H1 (cell line): ENCODE measurements around the gene PRCP. TPM values are rescaled to one million over a fixed set of nuclear protein-coding genes. Genes with fewer than 3 reads are reported as not detected.

Experiments used
- CTCF ChIA-PET: fragments of 300-600 bp; sonication (Branson Sonifier 250); formaldehyde crosslinking; loops from one replicate; lab custom pipeline; 2021; ENCODE audit not compliant: partially characterized antibody; lab: Charles Lee
- POLR2A ChIA-PET: fragments of 300-600 bp; sonication (Branson Sonifier 250); formaldehyde crosslinking; loops from one replicate; lab custom pipeline; 2021; ENCODE audit warnings: inconsistent platforms; ENCODE audit not compliant: partially characterized antibody; lab: Charles Lee
- DNase-seq, 2 experiments: peaks; one replicate each; pipeline versions ENCODE4 v3.0.0 to v3.0.0-alpha.2; 2010 to 2022; ENCODE audit warnings: low spot score in 2 of 2, low read depth in 1 of 2, mixed read lengths in 1 of 2
- FAIRE-seq: peaks from 2 replicates; lab custom pipeline; 2011; peaks lifted over from hg19 to GRCh38; lab: Jason Lieb, UNC
- H2AFZ ChIP-seq: 2 replicates; pipeline ENCODE4 v1.8.1; 2012; ENCODE audit warnings: low read length, inconsistent platforms
- H2AK5ac ChIP-seq: 2 replicates; pipeline ENCODE4 v1.6.1; 2013; ENCODE audit warnings: low read depth, low read length
- H2BK120ac ChIP-seq: replicated peaks from 2 replicates; pipeline ENCODE3; 2013; ENCODE audit warnings: low read depth, low read length, inconsistent platforms
- H2BK12ac ChIP-seq: 2 replicates; pipeline ENCODE4 v1.6.1; 2013; ENCODE audit warnings: low read depth, low read length
- H2BK15ac ChIP-seq: 2 replicates; pipeline ENCODE4 v1.6.1; 2013; ENCODE audit warnings: low read length
- H2BK20ac ChIP-seq: 2 replicates; pipeline ENCODE4 v1.6.1; 2013; ENCODE audit warnings: low read length
- H2BK5ac ChIP-seq: 2 replicates; pipeline ENCODE4 v1.6.1; 2013; ENCODE audit warnings: low read depth, low read length
- H3K14ac ChIP-seq: 2 replicates; pipeline ENCODE4 v1.6.1; 2013; ENCODE audit warnings: inconsistent platforms; ENCODE audit not compliant: insufficient read length
- H3K18ac ChIP-seq: 2 replicates; pipeline ENCODE4 v1.6.1; 2013; ENCODE audit warnings: low read length; ENCODE audit errors: extremely low read depth
- H3K23ac ChIP-seq: 2 replicates; pipeline ENCODE4 v1.6.1; 2013; ENCODE audit warnings: inconsistent platforms; ENCODE audit not compliant: insufficient read length
- H3K23me2 ChIP-seq: 2 replicates; pipeline ENCODE4 v1.6.1; 2013; ENCODE audit warnings: low read depth, low read length
- H3K27ac ChIP-seq: 2 replicates; pipeline ENCODE4 v1.6.1; 2011; ENCODE audit warnings: low read depth, low read length, inconsistent platforms
- H3K27me3 ChIP-seq, 4 experiments: replicated peaks in 1 of 4; 1 replicate in 1 of 4; 2 replicates in 3 of 4; pipeline versions ENCODE4 v1.6.1 to v1.8.1; 2011 to 2013; ENCODE audit warnings: low read length in 3 of 4, mild to moderate bottlenecking in 3 of 4, inconsistent platforms in 2 of 4, mixed read lengths in 2 of 4, moderate library complexity in 1 of 4; ENCODE audit not compliant: control insufficient read depth in 3 of 4, insufficient read depth in 3 of 4; ENCODE audit errors: extremely low read depth in 1 of 4
- H3K36me3 ChIP-seq, 4 experiments: 2 replicates each; pipeline versions ENCODE4 v1.6.1 to v1.8.1; 2011 to 2013; ENCODE audit warnings: mild to moderate bottlenecking in 4 of 4, low read length in 3 of 4, moderate library complexity in 2 of 4, control low read depth in 1 of 4, inconsistent platforms in 1 of 4; ENCODE audit not compliant: insufficient read depth in 4 of 4, control insufficient read depth in 2 of 4
- H3K4ac ChIP-seq: replicated peaks from 2 replicates; pipeline ENCODE3; 2013; ENCODE audit warnings: low read length, low read depth, mixed read lengths, inconsistent platforms; ENCODE audit not compliant: insufficient read length
- H3K4me1 ChIP-seq, 4 experiments: replicated peaks in 1 of 4; 1 replicate in 1 of 4; 2 replicates in 3 of 4; pipeline versions ENCODE4 v1.6.1 to v1.8.1; 2011 to 2013; ENCODE audit warnings: low read length in 3 of 4, inconsistent platforms in 2 of 4, mixed read lengths in 1 of 4; ENCODE audit not compliant: insufficient read depth in 4 of 4, control insufficient read depth in 3 of 4
- H3K4me2 ChIP-seq, 2 experiments: 2 replicates each; pipeline versions ENCODE4 v1.6.1 to v1.8.1; 2011 to 2013; ENCODE audit warnings: low read depth in 2 of 2, low read length in 2 of 2, control low read depth in 1 of 2, inconsistent platforms in 1 of 2, mild to moderate bottlenecking in 1 of 2; ENCODE audit not compliant: insufficient read depth in 1 of 2
- H3K4me3 ChIP-seq, 4 experiments: fragments of 200-600, 300-600 bp in 1 of 4; sonication (generic), shearing (Covaris generic), sonication (Bioruptor Twin) in 1 of 4; 2 replicates each; pipeline versions ENCODE4 v1.5.1 to v1.8.1; 2011 to 2016; ENCODE audit warnings: low read length in 4 of 4, low read depth in 3 of 4, control low read depth in 2 of 4, inconsistent platforms in 2 of 4, mild to moderate bottlenecking in 2 of 4, mixed read lengths in 1 of 4, moderate library complexity in 1 of 4; ENCODE audit not compliant: insufficient read depth in 2 of 4; ENCODE audit errors: extremely low read depth in 1 of 4
- H3K56ac ChIP-seq: replicated peaks from 2 replicates; pipeline ENCODE3; 2013; ENCODE audit warnings: low read depth, mild to moderate bottlenecking, mixed read lengths, low read length, inconsistent platforms; ENCODE audit not compliant: insufficient read length
- H3K79me1 ChIP-seq: 2 replicates; pipeline ENCODE4 v1.6.1; 2013; ENCODE audit warnings: low read depth, low read length, control low read depth
- H3K79me2 ChIP-seq, 2 experiments: 2 replicates each; pipeline versions ENCODE4 v1.6.1 to v1.8.1; 2012 to 2013; ENCODE audit warnings: low read length in 2 of 2, mild to moderate bottlenecking in 2 of 2, inconsistent platforms in 1 of 2; ENCODE audit not compliant: insufficient read depth in 2 of 2, control insufficient read depth in 1 of 2
- H3K9ac ChIP-seq, 4 experiments: replicated peaks in 1 of 4; 1 replicate in 1 of 4; 2 replicates in 3 of 4; pipeline versions ENCODE4 v1.6.1 to v1.8.1; 2011 to 2013; ENCODE audit warnings: low read depth in 3 of 4, low read length in 3 of 4, control low read depth in 2 of 4, mild to moderate bottlenecking in 2 of 4, moderate library complexity in 2 of 4, inconsistent platforms in 1 of 4; ENCODE audit errors: extremely low read depth in 1 of 4
- H3K9me3 ChIP-seq, 2 experiments: 2 replicates each; pipeline versions ENCODE4 v1.6.1 to v1.8.1; 2012 to 2013; ENCODE audit warnings: mild to moderate bottlenecking in 2 of 2, moderate library complexity in 2 of 2, control low read depth in 1 of 2, inconsistent platforms in 1 of 2, low read depth in 1 of 2, low read length in 1 of 2, mixed read lengths in 1 of 2; ENCODE audit not compliant: insufficient read depth in 2 of 2
- H4K20me1 ChIP-seq, 2 experiments: replicated peaks in 1 of 2; 2 replicates each; pipeline versions ENCODE3 to v1.8.1; 2011 to 2013; ENCODE audit warnings: inconsistent platforms in 2 of 2, low read length in 2 of 2, mild to moderate bottlenecking in 1 of 2; ENCODE audit not compliant: insufficient read depth in 2 of 2, control insufficient read depth in 1 of 2
- H4K5ac ChIP-seq: 2 replicates; pipeline ENCODE4 v1.6.1; 2013; ENCODE audit warnings: low read length, low read depth, mixed read lengths, inconsistent platforms; ENCODE audit not compliant: insufficient read length
- H4K8ac ChIP-seq: 2 replicates; pipeline ENCODE4 v1.8.0; 2013; ENCODE audit warnings: mild to moderate bottlenecking, moderate library complexity, low read length, inconsistent platforms; ENCODE audit not compliant: insufficient read depth; ENCODE audit errors: extremely low read depth
- H4K91ac ChIP-seq: replicated peaks from 2 replicates; pipeline ENCODE3; 2013; ENCODE audit warnings: low read length, mixed read lengths, inconsistent platforms; ENCODE audit not compliant: insufficient read length
- CHD2 ChIP-seq: IDR thresholded peaks from 2 replicates; pipeline ENCODE4 v1.6.1; 2012; ENCODE audit warnings: low read length, improper control_type of control experiment
- HDAC2 ChIP-seq, 2 experiments: fragments of 300-600 bp in 1 of 2; sonication (generic) in 1 of 2; IDR thresholded peaks; 2 replicates each; pipeline ENCODE4 v1.6.1; 2011 to 2012; ENCODE audit warnings: low read depth in 2 of 2, low read length in 2 of 2, mild to moderate bottlenecking in 2 of 2, moderate library complexity in 2 of 2, borderline replicate concordance in 1 of 2, inconsistent platforms in 1 of 2
- HDAC6 ChIP-seq: IDR thresholded peaks from one replicate; pipeline ENCODE4 v1.7.1; 2012; ENCODE audit warnings: low read depth, mild to moderate bottlenecking, inconsistent platforms, low read length, moderate library complexity
- POLR2AphosphoS5 ChIP-seq: IDR thresholded peaks from 2 replicates; pipeline ENCODE4 v1.6.1; 2011; ENCODE audit warnings: low read depth, low read length
- TCF12 ChIP-seq: IDR thresholded peaks from 2 replicates; pipeline ENCODE4 v1.6.1; 2011; ENCODE audit warnings: low read depth, mild to moderate bottlenecking, low read length
- YY1 ChIP-seq: IDR thresholded peaks from 2 replicates; pipeline ENCODE4 v1.6.1; 2011; ENCODE audit warnings: low read depth, mild to moderate bottlenecking, low read length
- WGBS, 2 experiments: shearing (Covaris generic) in 1 of 2; methylation state at CpG; one replicate each; pipeline versions ENCODE4 v1.1.6 to v1.1.7; 2013 to 2015; ENCODE audit warnings: low lambda C conversion rate in 2 of 2, mixed read lengths in 2 of 2, inconsistent platforms in 1 of 2, low coverage in 1 of 2, missing lambda C conversion rate in 1 of 2; ENCODE audit not compliant: insufficient replicate concordance in 2 of 2, insufficient coverage in 1 of 2, insufficient read length in 1 of 2; ENCODE audit errors: extremely low coverage in 1 of 2, missing lambda C conversion rate in 1 of 2; 5-methylcytosine and 5-hydroxymethylcytosine counted together
- polyA plus RNA-seq, 7 experiments: library from polyadenylated mRNA; depleted of rRNA in 3 of 7; stranded (reverse) in 5 of 7; unstranded in 2 of 7; fragments of >200 nt in 5 of 7; fragments of 200-250 nt in 2 of 7; gene quantifications; 1 replicate in 5 of 7; 2 replicates in 1 of 7; 4 replicates in 1 of 7; pipeline versions ENCODE4 v1.2.1 to v1.2.3, GENCODE V29; 2011 to 2013; ENCODE audit warnings: missing spikeins in 2 of 7, mixed read lengths in 2 of 7
- total RNA-seq: library from RNA; stranded (reverse); fragmentation: NEBNext Ultra II Directional; extraction: Animal tissue kit (Norgen Biotek cat#: 25700); gene quantifications from 2 replicates; pipeline ENCODE4 v1.2.1, GENCODE V29; 2021

PRCP gene
- total and polyA plus RNA-seq, 2 of the 8 experiments (the other 6 are each of a cell fraction or from before 2014, with no cell fraction given): 63.8 to 84.4 TPM

GRCh38 chr11:82828472-82828871 is 71.8 kb downstream of the PRCP start:
- no peaks in the 10 kb centered on the region for H3K79me2 ChIP-seq
- no peak overlapping the region for H2BK5ac ChIP-seq
- H3K4ac ChIP-seq: no peak overlapping the region
- H3K23me2 ChIP-seq: no peaks in the 10 kb centered on the region
- no peak overlapping the region for H3K4me3 ChIP-seq
- H3K27me3 ChIP-seq: no peaks in the 10 kb centered on the region
- DNase-seq (no peak), FAIRE-seq (no peak)
- no peak overlapping the region for H3K4me2 ChIP-seq
- H3K27ac ChIP-seq: no peak overlapping the region
- H4K8ac ChIP-seq: no peak overlapping the region
- no peak overlapping the region for H2BK12ac ChIP-seq
- no peaks in the 10 kb centered on the region for H3K79me1 ChIP-seq
- no peak overlapping the region for H2AFZ ChIP-seq
- H3K23ac ChIP-seq: no peak overlapping the region
- TF ChIP-seq YY1: no peak
- TF ChIP-seq TCF12: no peak
- no peak for TF ChIP-seq CHD2
- no peak for TF ChIP-seq POLR2AphosphoS5
- no peak for TF ChIP-seq HDAC6
- TF ChIP-seq HDAC2 (IDR thresholded peaks at IDR 0.05; ENCODE audit: borderline replicate concordance in 1 of 2, low read depth in 2 of 2, low read length in 2 of 2): no peak
- no peak overlapping the region for H2BK15ac ChIP-seq
- no peak overlapping the region for H4K91ac ChIP-seq
- CTCF ChIA-PET: interaction anchor here (1.3 to 1.9 kb wide), 2 partner anchors 11 to 15 kb away, joined by 4 read pairs; no protein-coding TSS in a partner anchor
- peaks cover 0 to 5% (median 0%) of the 10 kb centered on the region in 4 experiments; a peak in 1 of 8 replicates for H3K36me3 ChIP-seq
- H4K5ac ChIP-seq: no peak overlapping the region
- no peak overlapping the region for H3K56ac ChIP-seq
- no peak overlapping the region for H2BK20ac ChIP-seq
- POLR2A ChIA-PET: no interaction called here
- no peaks in the 10 kb centered on the region for H3K9me3 ChIP-seq
- 91% methylated on average over 1 of the region's 1 CpG; no CpG with 5 or more reads in 1 of the 2 experiments for WGBS, 2 experiments
- no peak overlapping the region for H2BK120ac ChIP-seq
- no peak overlapping the region for H3K18ac ChIP-seq
- H2AK5ac ChIP-seq: no peak overlapping the region
- no peaks in the 10 kb centered on the region for H4K20me1 ChIP-seq
- no peak overlapping the region for H3K14ac ChIP-seq
- H3K9ac ChIP-seq: no peak overlapping the region
- H3K4me1 ChIP-seq: no peaks in the 10 kb centered on the region
